ENCODE data around the gene KIF6.

Gene KIF6

DNA sequence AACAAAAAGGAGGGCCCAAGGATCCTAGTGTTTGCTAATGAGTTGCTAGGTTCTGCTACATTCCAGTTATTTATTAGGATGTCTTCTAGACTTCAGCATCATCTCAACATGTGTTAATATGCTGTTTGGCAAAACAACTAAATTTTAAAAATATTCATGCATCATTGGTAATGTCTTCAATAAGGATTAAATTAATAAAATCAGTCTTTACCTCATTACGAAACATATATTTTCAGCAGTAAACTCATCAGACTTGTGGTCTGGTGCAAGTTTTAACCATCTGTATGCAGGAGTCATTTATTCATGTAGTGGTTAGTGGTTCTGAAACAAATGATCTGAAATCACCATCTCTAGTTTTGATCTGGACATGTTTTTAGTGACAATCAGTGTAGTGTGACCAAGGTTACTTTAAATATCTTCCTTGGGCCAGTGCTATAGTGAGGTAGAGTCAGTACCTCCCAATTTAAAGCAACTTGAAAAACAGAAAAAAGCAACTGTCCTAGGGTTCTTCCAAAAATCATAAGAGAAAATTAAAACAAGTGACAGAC is 317.7 kb downstream of the KIF6 start:
- DNase-seq, result no peak

DNA sequence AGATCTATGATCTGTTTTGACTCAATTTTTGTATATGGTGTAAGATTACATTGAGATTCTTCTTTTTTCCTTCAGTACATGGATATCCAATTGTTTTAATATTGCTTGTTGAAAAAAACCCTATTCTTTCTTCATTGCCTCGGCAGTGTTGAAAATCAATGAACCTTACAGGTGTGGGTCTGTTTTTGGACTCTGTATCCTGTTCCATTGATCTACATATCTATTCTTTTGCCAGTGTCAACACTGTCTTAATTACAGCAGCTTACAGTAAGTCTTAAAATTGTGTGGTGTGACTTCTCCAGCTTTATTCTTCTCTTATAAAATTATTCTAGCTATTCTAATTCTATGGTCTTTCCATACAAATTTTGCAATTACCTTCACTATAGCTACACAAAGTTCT is 320.9 kb downstream of the KIF6 start:
- no peak for DNase-seq

DNA sequence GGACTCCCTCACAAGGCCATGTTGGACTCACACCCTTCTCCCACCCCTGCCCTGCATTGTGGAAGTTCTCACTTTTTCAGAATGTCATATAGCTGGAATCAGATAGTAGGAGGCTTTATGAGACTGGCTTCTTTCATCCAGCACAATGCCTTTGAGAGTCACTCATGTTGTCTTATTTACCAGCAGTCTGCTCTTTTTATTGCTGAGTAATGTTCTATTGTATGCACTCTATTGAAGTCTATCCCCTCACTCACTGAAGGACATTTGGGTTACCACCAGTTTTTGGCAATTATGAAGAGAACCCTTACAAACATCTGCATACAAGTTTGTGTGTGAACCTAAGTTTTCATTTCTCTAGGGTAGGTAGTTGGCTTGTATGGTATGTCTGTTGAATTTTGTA is 321.9 kb downstream of the KIF6 start:
- DNase-seq, result no peak

DNA sequence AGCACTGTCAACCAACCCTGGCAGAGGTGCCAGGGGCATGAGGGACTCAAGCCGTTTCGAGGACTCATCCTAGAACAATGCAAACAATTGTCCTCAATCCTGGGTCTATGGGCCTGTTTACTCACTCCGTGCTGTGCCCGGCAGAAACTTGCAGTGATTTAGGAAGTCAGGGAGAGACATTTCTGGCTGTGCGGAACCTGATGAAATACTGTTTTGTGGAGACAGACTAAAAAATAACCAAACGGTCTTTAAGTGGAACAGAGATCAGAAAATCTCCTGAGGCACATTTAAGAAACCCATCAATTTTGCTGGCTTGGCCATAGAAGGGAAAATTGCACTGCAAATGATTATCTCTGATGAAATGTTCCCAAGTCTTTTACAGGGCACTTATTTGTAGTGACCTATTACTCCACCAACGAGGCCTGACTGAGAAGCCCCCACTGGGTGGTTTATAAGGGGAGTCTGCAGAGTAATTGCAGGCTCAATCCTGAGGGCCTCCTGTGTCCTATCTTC is 322.9 kb downstream of the KIF6 start:
- DNase-seq, result no peak

DNA sequence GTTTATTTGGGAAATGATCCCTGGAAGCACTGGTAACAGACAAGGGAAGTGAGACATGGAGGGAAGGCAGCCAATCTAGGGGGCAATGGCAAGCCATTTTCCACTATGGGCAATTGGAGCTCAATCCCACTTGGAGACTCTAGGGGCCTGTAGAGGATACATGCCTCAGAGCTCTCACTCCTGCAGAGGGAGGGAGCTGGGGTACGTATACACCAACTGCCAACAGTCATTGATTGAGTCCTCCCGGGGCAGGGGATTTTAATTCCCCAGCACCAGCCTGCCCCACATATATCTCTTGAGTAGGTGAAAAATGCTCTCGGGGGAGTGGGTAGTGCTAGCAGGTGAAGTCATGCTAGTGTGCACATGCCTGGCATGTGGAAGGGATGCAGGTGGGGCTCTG is 323.8 kb downstream of the KIF6 start:
- DNase-seq, result no peak

DNA sequence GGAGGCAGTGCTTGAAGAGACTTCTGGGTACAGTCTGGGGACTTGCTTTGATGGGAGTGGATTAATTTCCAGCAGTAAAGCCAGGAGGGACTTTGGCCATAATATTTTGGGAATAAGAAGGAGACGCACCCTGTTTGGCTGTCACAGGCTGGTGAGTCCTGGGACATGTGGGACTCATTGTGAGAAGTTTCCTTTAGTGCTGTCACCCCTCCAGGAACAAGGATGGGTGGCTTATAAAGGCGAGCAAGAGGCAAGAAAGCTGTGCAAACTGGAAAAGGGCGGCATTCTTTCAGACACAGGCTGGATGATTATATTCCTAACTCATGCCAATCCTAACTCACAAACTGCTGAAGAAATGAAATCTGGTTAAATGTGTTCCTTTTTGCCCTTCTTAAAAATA is 325.2 kb downstream of the KIF6 start:
- no peak for DNase-seq

DNA sequence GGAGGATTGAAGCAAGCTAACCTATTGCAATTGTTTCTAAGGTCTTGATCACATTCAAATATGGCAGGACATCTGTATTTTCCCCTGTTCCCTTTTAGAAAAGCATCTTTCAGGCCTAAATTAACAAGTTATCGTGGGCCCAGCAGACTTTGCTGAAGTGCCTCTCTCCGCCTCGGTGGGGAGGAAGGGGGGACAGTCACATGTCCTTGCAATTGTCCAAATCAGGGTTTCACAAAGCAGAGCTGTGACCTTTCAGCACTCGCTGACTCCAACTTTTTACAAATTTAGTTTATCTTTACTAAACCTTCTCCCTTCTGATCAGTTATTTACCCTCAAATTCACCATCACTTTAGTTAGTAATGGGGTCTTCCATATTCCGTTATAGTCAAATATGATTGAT is 328.4 kb downstream of the KIF6 start:
- no peak for DNase-seq

DNA sequence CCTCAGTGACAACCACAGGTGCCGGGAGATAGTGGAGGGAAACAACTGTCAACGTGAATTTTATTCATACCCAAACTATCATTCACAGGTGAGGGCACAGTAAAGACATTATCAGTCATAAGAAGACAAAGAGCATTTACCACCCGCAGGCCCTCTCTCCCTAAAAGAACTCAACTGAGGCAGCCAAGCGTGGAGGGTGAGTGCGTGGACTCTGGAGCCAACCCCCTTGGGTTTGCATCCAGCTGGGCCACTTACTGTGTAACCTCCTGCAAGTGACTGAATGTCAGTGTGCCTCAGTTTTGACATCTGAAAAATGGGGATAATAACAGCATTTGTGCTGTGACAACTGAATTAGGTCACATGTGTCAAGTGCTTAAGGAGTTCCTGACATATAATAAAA is 332.1 kb downstream of the KIF6 start:
- no peak for DNase-seq

DNA sequence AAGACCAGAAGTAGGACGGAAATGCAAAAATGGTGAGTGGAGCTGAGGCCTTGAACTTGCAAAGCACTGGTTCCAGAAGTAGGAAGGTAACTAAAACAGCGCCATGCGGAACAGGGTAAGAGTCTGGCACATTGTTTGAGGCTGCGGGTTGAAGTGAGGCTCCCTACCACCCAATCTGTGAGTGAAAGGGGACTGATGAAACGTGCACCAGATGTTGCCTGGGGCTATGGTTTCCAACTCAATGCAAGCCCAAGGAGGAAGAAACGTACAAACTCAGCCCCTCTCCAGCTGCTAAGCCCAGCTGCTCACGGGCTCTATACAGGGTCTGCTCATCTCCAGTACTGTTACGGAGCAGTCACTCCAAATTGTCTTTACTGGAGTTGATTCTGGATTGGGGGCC is 334.0 kb downstream of the KIF6 start:
- DNase-seq, result no peak

DNA sequence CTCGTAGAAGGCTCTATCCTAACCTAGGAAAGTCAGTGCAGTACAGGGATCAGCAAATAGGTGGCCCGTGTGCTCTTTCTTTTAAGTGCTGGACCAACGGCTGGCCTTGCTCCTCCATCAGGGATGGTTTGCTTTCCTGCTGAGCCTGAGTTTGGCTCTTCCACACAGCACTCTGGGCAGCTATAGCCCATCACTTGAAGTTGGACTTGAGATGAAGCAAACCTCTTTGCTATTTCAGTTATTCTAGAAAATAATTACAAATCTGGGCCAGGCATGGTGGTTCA is 335.8 kb downstream of the KIF6 start:
- no peak for DNase-seq

DNA sequence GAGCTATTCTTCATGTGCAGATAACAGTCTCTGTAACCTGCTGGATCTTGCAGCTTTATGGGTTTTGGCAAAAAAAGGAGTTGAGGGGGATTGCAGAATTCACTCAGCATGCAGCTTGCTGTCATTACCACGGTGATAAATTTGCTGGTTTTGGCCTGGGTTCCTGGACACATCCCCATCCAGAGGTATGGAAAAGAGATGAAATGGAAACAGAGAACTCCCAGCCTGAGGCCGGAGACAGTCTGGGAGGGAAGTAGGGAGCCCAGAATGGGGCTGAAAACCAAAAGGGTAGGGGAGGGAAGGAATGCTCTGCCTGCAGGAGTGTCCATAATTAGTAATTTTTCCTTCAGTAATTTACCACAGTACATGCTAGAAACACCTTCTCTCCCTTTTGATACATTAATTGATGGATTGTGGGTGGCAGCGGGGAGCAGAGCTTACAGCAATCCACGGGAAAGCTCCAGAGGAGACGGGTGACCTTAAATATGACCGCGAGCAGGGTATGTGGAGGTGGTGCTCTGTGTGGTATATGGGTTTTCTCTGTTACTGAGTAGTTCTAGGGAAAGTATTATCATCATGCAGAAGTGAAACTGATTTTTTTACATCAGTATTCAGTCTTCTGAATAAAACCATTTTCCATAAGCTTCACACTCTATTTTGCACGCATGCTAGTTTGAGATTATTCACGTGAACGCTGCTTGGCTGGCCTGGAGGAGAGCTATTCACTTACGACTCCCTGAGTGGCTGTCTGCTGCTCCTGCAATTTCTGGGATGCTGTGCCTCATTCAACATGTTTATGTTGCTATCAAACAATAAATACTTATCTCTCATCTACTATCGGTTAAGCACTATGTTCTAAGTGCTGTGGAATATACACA is 336.4 kb downstream of the KIF6 start:
- no peak for DNase-seq

DNA sequence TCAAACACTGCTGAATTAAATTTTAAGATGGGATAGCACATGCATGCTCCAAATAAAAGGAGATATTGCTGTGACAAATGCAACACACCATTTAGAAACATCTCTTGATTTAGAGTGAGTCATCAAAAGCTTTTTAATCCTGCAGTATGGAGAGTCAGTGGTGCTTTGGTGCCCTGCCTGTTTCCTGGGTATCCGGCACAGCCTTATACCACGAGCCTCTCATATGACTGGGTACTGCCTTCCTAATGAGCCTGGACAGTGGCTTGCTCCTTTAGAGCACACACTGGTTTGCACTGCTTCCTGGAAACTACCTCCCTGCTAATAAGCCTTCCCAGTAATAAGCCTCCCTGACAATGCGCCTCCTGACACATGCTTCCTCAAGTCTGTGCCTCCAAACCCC is 337.4 kb downstream of the KIF6 start:
- DNase-seq, result no peak

DNA sequence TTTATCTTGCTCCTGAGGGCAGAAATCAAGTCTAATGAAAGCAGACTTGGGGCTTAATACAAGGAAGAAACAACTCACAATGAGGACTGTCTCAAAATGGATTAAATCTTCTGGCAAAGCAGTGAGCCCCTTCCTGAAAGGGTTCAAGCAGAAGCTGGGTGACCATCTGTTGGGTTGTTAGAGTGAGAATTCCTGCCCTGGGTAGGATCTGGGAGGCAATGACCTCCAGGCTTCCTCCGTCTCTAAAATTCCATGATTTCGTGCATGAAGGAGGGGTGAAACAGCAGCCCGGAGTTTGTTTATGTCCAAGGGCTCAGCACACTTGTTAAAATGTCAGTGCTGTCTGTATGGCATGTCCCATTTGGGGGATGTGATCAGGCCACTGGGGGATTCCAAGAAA is 338.7 kb downstream of the KIF6 start:
- no peak for DNase-seq

DNA sequence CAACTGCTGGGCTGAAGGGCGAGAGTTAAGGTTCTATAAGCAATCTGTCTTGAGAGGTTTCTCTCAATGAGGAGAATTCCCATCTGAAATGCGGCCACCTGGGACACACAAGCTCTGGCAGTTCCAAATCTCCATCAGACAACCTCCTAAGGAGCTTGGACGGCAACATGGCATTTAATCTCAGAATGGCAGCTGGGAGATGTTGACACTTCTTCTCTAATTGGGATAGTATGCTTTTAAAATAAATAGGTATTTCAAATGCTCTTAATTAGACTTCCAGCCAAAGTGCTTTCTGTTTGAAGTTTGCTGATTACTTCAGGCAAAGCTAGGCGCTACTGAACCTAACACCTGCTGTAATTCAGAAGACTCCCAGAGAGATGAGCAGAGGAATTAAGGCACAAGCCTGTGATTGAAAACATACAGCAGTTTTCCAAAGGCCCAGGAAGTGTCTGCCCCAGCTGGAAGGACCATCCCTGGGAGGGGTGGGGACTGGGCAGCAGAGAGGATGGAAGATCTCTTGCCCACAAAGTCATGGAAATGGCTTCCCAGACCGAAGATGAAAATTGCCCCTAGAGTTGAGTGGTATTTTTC is 343.6 kb downstream of the KIF6 start:
- no peak for DNase-seq

DNA sequence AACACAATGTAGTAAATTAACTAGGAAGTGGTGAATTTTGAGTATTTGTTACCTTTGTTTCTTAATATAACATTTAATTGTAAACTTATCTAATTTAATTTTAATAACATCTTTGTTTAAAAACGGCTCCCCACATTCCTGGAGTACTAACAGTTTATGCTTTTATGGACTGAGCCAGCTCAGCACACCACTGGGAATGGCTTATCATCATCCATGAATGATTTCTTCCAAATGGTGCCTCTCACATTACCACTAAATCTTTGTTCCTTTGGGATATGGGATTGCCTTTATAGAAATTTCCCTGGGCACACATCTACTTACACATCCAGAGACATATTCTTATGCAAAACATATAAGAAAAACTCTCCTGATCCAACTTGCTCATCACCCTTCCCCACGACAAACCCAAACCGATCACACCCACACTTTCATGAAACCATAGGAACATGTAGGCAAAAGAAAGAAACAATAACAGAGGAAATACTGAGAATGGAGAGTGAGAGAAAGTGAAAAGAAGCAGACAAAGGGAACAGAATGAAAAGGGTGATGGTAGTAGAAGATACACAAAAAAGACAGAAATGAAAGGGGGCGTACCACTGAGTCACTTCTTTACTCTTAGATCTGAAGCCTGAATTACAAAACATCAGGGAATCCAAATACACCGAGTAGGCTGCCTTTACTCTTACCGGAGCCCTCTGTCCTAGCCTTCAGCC is 344.2 kb downstream of the KIF6 start:
- DNase-seq, result no peak

DNA sequence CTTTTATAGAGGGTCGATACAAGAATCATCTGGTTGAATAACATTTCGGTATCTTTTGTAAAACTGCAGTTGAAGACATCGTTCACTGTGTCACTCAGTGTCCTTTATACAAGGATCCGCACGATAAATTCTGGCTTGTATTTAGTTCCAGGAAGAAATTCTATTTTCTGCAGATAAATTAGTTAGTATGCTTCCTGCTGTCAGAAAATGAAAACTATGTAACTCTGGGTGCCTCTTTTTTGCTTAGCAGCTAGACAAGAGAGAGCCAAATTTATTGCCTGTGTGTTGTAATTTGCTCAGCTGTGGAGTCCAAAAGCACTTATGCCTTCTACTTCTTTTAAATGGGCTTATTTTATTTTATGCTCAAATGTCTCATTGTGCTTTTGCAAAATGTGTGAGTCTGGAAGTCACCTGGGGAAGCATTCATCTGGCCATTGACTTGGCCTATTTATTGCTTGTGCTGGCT is 346.2 kb downstream of the KIF6 start:
- no peak for DNase-seq

DNA sequence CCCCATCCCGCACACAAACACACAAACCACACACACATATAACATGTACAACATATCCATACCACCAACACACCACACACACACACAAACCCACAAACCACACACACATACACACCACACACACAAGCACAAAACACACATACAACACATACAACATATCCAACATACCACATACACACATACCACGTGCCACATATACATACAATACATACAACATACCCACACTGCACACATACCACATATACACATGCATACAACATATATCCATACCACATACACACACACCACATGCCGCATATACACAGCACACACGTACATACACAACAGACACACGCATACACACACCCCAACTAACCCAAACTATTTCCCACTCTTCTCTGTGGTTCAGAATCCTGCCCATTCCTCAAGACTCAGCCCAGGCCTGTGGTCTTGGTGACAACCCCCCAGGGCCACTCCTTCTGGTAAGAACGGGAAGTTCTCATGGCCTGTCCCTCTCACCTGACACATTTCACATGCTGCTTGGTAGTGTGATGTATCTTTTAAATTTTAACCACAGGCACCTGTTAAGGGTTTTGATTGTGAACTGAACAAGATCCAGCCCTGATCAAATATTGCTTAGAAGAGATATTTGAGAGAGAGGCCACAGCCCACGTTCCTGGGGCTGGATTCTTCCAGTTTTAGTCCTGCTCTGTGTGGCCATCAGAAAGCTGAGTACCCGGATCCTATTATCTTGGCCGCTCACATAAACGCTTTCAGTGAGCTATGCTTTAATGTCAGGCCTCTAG is 346.8 kb downstream of the KIF6 start:
- no peak for DNase-seq

DNA sequence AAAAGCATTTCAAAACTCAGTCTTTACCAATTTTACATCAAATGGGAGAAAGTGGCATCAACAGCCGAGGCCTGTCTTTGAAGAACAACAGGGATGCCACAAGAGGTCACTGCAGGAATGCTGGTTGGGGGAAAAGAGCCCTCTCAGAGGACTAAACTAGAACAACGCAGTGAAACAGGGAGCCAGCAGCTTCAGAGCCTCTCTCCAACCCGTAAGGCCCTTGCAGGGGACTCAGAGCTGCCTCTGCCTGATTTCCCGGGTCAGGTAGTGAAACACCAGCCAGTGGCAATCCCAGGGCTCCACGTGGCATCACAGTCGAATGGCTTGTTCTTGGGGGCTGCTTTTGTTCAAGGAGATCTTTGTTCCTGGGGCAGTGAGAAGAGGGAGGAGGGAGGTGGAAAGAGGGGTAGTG is 347.7 kb downstream of the KIF6 start:
- DNase-seq, result peak in 1 of 2 experiments; percentile 71

DNA sequence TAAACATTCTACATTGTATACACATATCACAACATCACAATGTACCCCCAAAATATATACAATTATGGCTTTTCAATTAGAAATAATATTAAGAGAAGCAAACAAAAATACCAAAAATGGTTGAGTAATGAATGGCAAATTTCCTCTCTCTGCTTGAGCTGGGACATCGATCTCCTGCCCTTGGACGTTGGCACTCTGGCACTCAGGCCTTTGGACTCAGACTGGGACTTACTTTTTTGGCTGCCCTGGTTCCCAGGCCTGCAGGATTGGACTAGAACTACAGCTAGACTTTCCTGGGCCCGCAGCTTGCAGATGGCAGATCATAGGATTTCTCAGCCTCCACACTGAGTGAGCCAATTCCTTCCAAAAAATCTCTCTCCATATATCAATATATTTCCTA is 349.8 kb downstream of the KIF6 start:
- DNase-seq, result no peak

DNA sequence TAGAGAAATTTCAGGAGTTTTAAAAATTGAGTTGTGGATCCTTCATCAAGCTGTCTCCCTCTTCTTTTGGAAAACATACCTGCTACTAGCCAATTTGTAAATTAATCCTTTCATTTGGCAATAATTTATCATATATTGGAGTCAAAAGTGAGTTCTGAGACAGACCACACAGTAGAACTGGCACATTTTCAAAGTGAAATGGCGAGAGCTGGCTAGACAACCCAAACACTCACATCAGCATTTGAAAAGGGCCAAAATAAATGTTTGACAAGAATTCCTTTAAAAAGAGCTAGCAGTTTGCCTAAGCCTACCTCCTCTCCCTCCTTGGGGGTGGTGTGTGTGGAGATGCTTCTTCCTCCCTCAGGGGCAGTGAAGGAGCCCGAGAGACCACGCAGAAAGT is 354.8 kb downstream of the KIF6 start:
- DNase-seq, result no peak

DNA sequence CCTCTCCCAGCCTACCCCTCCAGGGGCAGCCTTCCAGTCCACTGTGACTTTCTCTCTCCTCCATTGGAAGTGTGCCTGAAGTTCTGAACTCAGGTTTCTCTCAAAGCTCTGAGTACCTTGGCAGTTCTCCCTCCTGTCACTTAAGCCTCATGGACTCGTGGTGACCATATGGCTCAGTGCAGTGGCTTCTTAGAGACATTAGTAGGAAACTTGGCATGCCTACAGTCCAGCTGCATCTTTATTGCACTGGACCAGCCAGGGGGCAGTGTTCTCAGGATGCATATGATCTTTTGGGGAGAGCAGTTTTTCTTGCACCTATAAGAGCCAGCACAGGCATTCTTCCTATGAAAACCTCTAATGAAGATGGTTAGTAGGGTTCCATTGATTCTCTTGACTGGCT is 355.2 kb downstream of the KIF6 start:
- no peak for DNase-seq

DNA sequence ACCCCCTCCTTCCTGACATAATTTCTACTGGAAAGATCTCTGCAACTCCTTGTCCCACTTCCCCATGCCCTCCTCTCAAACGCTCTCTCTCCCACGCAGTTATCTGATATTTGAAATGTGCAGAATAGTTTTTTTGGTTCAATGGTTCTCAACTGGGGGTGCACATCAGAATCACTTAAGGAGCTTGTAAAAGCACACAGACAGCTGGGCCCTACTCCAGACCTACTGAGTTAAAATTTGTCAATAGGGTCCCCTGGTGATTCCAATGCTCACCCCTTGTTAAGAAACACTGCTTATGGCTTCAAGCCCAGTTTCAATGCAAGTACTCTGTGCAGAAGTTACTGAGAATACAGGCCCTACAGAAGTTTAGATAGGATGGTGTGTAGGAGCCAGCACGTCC is 357.5 kb downstream of the KIF6 start:
- DNase-seq, result no peak

All from SW 1271 (cell line).